Colonic mucosa (tissue), 4 donors: ENCODE data around the gene CORO2A. TPM values are rescaled to one million over a fixed set of nuclear protein-coding genes. Genes with fewer than 3 reads are reported as not detected.
"Not testable (repeated sequence)": the region's sequence is repeated elsewhere in the genome, so short reads cannot be mapped to it uniquely, and the experiment has no call there.

Experiments used
- DNase-seq: peaks from one replicate; pipeline ENCODE4 v3.0.0-alpha.2; 2020
- H3K27ac ChIP-seq: fragments of 200-600 bp; one replicate; pipeline ENCODE4 v1.8.0; 2021
- H3K27me3 ChIP-seq: fragments of 200-600 bp; one replicate; pipeline ENCODE4 v1.8.0; 2021
- H3K36me3 ChIP-seq: fragments of 200-600 bp; one replicate; pipeline ENCODE4 v1.8.0; 2021
- H3K4me1 ChIP-seq: fragments of 200-600 bp; one replicate; pipeline ENCODE4 v1.8.0; 2021; ENCODE audit warnings: mild to moderate bottlenecking
- H3K4me3 ChIP-seq: fragments of 200-600 bp; one replicate; pipeline ENCODE4 v1.8.0; 2021
- H3K9ac ChIP-seq, 2 donors: one replicate each; pipeline ENCODE4 v1.7.0; 2013; ENCODE audit warnings: control low read depth in 2 of 2, low read depth in 2 of 2, low read length in 2 of 2
- H3K9me3 ChIP-seq: fragments of 200-600 bp; one replicate; pipeline ENCODE4 v1.8.0; 2021
- CTCF ChIP-seq: fragments of 200-600 bp; IDR thresholded peaks from one replicate; pipeline ENCODE4 v1.8.0; 2022; ENCODE audit warnings: antibody characterized with exemption, mild to moderate bottlenecking
- intact Hi-C: fragments of 100-400 bp; cut with DNase I; formaldehyde crosslinking; loops from one replicate; pipeline ENCODE4 v1.14.1; 2022
- total RNA-seq, 2 donors: library from RNA; stranded (reverse); fragmentation: NEBNext Ultra II Directional in 1 of 2; extraction: Animal tissue kit (Norgen Biotek cat#: 25700) in 1 of 2; gene quantifications; one replicate each; pipeline ENCODE4 v1.2.1, GENCODE V29; 2021
- donor health status: healthy.
- donor health status: DM: no; HTN: no; CAD: no.
- donor health status: DM: no; HTN: no; CAD: no.

CORO2A gene
- total RNA-seq, 2 donors from 2014 or later: 53.8 to 68.1 TPM

GRCh38 chr9:98175762-98176161, 16.7 kb downstream of the CORO2A start:
- DNase-seq: no peak
- H3K4me3 ChIP-seq: no peak overlapping the region
- no peak overlapping the region for H3K27ac ChIP-seq
- H3K36me3 ChIP-seq: no peaks in the 10 kb centered on the region
- no peak for TF ChIP-seq CTCF
- H3K4me1 ChIP-seq: peaks cover 3% of the 10 kb centered on the region
- H3K27me3 ChIP-seq: no peaks in the 10 kb centered on the region
- intact Hi-C loops: no loop called here
- no peak overlapping the region for H3K9ac ChIP-seq
- no peaks in the 10 kb centered on the region for H3K9me3 ChIP-seq

- no peaks in the 10 kb centered on the region for H3K9me3 ChIP-seq
- peaks cover 3% of the 10 kb centered on the region for H3K4me1 ChIP-seq
- H3K36me3 ChIP-seq: no peaks in the 10 kb centered on the region
- no peak overlapping the region for H3K4me3 ChIP-seq
- DNase-seq: no peak
- TF ChIP-seq CTCF: no peak
- intact Hi-C loops: no loop called here
- H3K27me3 ChIP-seq: no peaks in the 10 kb centered on the region
- H3K9ac ChIP-seq: no peak overlapping the region
- no peak overlapping the region for H3K27ac ChIP-seq
These were observed 17.3 kb downstream of the CORO2A start for GRCh38 chr9:98175028-98175569.

GRCh38 chr9:98174502-98174918, 17.9 kb downstream of the CORO2A start:
- H3K27me3 ChIP-seq, H3K4me3 ChIP-seq, intact Hi-C loops, H3K9me3 ChIP-seq, H3K27ac ChIP-seq, H3K9ac ChIP-seq, H3K4me1 ChIP-seq, H3K36me3 ChIP-seq, DNase-seq: not testable (repeated sequence)

- Histone ChIP-seq H3K9ac (no peak overlapping the region), H3K4me3 (no peak overlapping the region), H3K27me3 (no peaks in the 10 kb centered on the region), H3K27ac (no peak overlapping the region), H3K9me3 (no peaks in the 10 kb centered on the region), H3K4me1 (peaks cover 3% of the 10 kb centered on the region), H3K36me3 (no peaks in the 10 kb centered on the region)
- intact Hi-C loops: no loop called here
- no peak for TF ChIP-seq CTCF
- no peak for DNase-seq
These were observed 19.3 kb downstream of the CORO2A start for GRCh38 chr9:98173181-98173580.

GRCh38 chr9:98172604-98173003, 19.8 kb downstream of the CORO2A start:
- no peak overlapping the region for H3K4me3 ChIP-seq
- DNase-seq: no peak
- no peaks in the 10 kb centered on the region for H3K27me3 ChIP-seq
- peaks cover 3% of the 10 kb centered on the region for H3K4me1 ChIP-seq
- intact Hi-C loops: no loop called here
- H3K36me3 ChIP-seq: no peaks in the 10 kb centered on the region
- H3K9me3 ChIP-seq: no peaks in the 10 kb centered on the region
- H3K27ac ChIP-seq: no peak overlapping the region
- no peak overlapping the region for H3K9ac ChIP-seq
- TF ChIP-seq CTCF: no peak

GRCh38 chr9:98171176-98171925, 21.1 kb downstream of the CORO2A start:
- H3K27ac ChIP-seq: no peak overlapping the region
- H3K9ac ChIP-seq: no peak overlapping the region
- H3K4me1 ChIP-seq: no peaks in the 10 kb centered on the region
- H3K4me3 ChIP-seq: no peak overlapping the region
- no peaks in the 10 kb centered on the region for H3K9me3 ChIP-seq
- no peaks in the 10 kb centered on the region for H3K36me3 ChIP-seq
- TF ChIP-seq CTCF: no peak
- H3K27me3 ChIP-seq: no peaks in the 10 kb centered on the region
- DNase-seq: no peak
- intact Hi-C loops: no loop called here
